Measurements from ENCODE around the gene HK3. TPM values are rescaled to one million over a fixed set of nuclear protein-coding genes. Genes with fewer than 3 reads are reported as not detected.

HK3 gene
- total RNA-seq, 6 experiments from 2014 or later = 2.3 to 21.1 (median 9.1) TPM

DNA sequence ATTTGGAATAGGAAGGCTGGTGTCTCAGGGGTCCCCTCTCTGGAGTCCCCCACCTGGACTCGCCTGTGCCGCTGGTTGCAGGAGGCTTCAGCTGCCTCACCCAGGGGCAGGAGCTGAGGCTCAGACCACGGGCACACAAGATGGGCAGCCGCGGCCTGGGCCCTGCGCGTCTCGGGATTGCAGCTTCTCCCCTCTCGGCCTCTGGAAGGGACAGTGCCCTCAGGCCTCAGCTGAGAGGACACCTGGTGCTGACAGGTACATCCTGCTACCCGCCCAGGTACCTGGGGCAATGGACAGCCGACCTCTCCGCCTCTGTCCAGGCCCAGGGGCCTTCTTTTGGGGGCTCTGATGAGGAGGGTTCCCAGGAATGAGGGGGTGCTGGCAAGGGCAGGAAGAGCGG, 50.5 kb downstream of the HK3 start:
- no peak for ATAC-seq
- 20% methylated on average over 1 of the region's 13 CpGs for WGBS (ENCODE audit: insufficient coverage, low coverage, low lambda C conversion rate, missing lambda C conversion rate)

DNA sequence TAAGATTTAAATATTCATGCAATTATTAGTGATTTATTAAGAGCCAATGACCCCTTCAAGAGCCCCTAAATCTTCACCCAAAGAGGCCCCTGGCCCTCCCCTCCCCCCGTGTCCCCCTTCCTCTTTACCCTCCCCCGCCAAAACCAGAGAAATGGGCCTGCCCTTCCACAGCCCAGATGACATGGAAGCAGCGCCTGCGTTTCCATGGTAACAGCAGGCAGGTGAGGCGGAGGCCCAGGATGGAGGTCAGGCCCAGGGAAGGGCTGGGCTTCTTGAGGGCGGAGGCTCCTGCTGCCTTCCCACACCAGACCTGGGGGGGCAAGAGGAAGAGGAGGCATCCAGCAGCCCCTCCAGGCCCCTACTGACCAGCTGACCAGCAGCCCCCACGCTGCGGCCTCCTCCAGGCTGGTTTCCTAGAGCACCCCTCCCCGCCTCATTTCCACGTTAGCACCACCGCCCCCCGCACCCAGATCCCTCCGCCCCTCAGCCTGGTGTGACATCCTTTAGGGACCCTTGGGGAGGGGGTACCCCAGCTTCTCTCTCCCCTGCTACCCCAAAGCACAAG, 51.3 kb downstream of the HK3 start:
- no peaks in the 10 kb centered on the region for H3K36me3 ChIP-seq
- H3K27me3 ChIP-seq = no peaks in the 10 kb centered on the region
- DNase-seq (no peak), ATAC-seq (no peak)
- H3K4me3 ChIP-seq = no peak overlapping the region
- H3K27ac ChIP-seq = no peak overlapping the region
- intact Hi-C loops (cut with DNase I) = no loop called here
- 56% methylated on average over 11 of the region's 13 CpGs for WGBS (ENCODE audit: insufficient coverage, low coverage, low lambda C conversion rate, missing lambda C conversion rate)
- no peak for TF ChIP-seq POLR2A (IDR thresholded peaks at IDR 0.05)
- TF ChIP-seq, protein P1, sequence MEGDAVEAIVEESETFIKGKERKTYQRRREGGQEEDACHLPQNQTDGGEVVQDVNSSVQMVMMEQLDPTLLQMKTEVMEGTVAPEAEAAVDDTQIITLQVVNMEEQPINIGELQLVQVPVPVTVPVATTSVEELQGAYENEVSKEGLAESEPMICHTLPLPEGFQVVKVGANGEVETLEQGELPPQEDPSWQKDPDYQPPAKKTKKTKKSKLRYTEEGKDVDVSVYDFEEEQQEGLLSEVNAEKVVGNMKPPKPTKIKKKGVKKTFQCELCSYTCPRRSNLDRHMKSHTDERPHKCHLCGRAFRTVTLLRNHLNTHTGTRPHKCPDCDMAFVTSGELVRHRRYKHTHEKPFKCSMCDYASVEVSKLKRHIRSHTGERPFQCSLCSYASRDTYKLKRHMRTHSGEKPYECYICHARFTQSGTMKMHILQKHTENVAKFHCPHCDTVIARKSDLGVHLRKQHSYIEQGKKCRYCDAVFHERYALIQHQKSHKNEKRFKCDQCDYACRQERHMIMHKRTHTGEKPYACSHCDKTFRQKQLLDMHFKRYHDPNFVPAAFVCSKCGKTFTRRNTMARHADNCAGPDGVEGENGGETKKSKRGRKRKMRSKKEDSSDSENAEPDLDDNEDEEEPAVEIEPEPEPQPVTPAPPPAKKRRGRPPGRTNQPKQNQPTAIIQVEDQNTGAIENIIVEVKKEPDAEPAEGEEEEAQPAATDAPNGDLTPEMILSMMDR (IDR thresholded peaks at IDR 0.05) = no peak
- no peaks in the 10 kb centered on the region for H3K9me3 ChIP-seq
- H3K4me1 ChIP-seq = no peaks in the 10 kb centered on the region

More for the DNA sequence above, 50.5 kb downstream of the HK3 start:
- no peaks in the 10 kb centered on the region for H3K36me3 ChIP-seq
- no peaks in the 10 kb centered on the region for H3K27me3 ChIP-seq
- TF ChIP-seq, protein P1 (IDR thresholded peaks at IDR 0.05) = no peak
- no peak for TF ChIP-seq POLR2A (IDR thresholded peaks at IDR 0.05)
- intact Hi-C loops (cut with DNase I) = no loop called here
- H3K4me1 ChIP-seq = no peaks in the 10 kb centered on the region
- H3K4me3 ChIP-seq = no peak overlapping the region
- no peak overlapping the region for H3K27ac ChIP-seq
- H3K9me3 ChIP-seq = no peaks in the 10 kb centered on the region
- DNase-seq = no peak

DNA sequence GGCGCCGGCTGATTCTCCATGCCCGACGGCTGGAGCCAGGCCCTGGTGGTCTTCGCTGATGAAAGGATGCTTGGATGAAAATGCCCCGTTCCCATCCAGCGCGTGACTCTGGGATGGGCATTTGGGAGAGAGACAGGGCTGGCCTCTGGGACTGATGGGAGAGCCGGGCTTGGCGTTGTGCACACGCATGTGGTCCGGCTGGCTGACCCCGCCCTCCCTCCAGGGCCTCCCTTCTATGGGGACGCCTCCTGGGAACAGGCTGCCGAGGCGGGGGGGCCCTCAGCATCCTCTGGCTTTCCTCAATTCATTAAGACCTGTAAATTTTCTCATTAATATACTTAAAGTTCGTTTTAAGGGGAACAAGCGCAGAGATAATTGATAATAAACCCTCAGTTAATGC, 52.0 kb downstream of the HK3 start:
- intact Hi-C loops (cut with DNase I) = no loop called here

DNA sequence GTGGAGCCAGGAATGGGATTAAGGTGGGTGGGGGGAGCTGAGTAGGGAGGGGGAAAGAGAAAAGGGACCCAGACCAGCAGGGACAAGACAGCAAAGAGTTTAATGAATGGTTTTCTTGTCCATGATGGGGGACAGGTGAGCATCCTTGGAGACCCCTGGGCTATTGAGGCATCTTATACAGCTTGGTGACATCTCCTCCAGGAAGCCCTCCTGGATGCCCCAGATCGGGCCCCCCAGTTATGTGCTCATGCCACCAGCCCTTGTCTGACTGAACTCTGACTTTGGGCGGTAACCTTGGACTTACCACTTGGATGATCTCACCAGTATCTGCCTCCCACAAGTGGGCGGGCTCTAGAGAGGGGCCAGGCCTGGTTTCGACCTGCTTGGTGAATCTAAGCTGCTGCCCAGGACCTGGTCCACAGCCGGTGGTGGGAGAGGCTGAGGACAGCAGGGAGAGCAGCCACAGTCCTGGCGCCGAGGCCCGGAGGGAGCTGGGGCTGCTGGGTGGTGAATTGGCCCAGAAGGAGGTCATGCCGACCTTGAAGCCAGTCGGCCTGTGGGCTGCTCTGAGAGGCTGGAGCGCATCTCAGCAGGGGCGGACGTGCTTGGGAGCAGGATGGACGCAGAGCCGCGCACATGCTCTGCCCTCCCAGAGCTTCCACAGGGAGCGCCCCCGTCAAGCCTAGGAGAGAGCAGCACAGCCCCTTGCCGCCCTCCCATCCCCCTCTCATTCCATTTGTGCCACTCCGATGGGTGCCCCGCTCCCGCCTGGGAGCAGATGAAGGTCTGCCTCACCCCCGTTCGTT, 52.6 kb downstream of the HK3 start:
- ATAC-seq = peak in 3 of 4 donors; percentile 19 to 78 (median 65)
- H3K36me3 ChIP-seq = no peaks in the 10 kb centered on the region
- H3K4me3 ChIP-seq = no peak overlapping the region
- no peaks in the 10 kb centered on the region for H3K27me3 ChIP-seq
- intact Hi-C loops (cut with DNase I) = no loop called here
- TF ChIP-seq POLR2A (IDR thresholded peaks at IDR 0.05) = no peak
- TF ChIP-seq, protein P1 (IDR thresholded peaks at IDR 0.05) = no peak
- WGBS (ENCODE audit: insufficient coverage, low coverage, low lambda C conversion rate, missing lambda C conversion rate) = 0% methylated on average over 1 of the region's 24 CpGs
- H3K27ac ChIP-seq = no peak overlapping the region
- no peaks in the 10 kb centered on the region for H3K4me1 ChIP-seq
- no peak for DNase-seq
- H3K9me3 ChIP-seq = no peaks in the 10 kb centered on the region

More for the DNA sequence above, 52.0 kb downstream of the HK3 start:
- Histone ChIP-seq H3K27ac (no peak overlapping the region), H3K4me3 (no peak overlapping the region), H3K27me3 (no peaks in the 10 kb centered on the region), H3K36me3 (no peaks in the 10 kb centered on the region), H3K4me1 (no peaks in the 10 kb centered on the region), H3K9me3 (no peaks in the 10 kb centered on the region)
- 70% methylated on average over 9 of the region's 18 CpGs for WGBS (ENCODE audit: insufficient coverage, low coverage, low lambda C conversion rate, missing lambda C conversion rate)
- ATAC-seq (no peak), DNase-seq (no peak)
- TF ChIP-seq POLR2A (IDR thresholded peaks at IDR 0.05) = no peak
- TF ChIP-seq, protein P1 (IDR thresholded peaks at IDR 0.05) = no peak

All from right lobe of liver (tissue), 6 donors.